ENCODE results near the gene NPY5R. TPM values are rescaled to one million over a fixed set of nuclear protein-coding genes. Genes with fewer than 3 reads are reported as not detected.

NPY5R gene
- total and polyA plus RNA-seq, 2 of the 4 experiments (the other 2 are of a cell fraction): not detected

DNA sequence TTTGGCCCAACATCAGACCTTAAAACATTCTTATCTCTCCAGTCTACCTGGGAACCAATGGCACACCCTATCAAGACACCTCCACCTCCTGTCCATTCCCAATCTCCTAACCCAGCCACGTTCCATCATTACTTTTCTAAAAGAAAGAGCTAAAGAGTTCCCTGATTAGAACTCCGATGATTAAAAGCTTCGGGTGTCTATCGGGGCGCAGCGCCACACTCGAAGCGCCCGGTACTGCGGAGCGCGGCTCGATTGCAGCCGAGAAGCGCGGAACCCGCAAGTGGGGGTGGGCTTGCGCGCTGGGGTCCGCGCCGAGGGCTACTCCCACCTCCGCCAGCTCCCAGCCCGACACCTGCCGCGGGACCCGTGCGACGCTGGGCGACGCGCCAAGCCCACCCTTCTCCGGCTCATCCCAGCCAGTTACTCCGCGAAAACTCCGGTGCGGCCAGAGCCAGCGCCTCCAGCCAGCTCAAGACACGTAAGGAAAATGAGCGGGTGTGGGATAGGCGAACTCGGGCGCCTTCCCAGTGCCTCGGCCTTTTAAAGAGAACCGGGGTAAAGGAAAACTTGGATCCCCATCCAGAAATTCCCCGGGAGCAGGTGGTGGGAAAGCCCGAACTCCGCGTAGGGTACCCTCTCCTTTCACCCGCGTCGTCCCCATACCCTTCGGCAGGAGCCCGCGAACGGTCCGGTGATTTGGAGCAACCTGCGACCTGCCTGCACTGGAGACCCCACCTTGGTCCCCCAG, 11.9 kb upstream of the NPY5R start:
- POLR2A ChIA-PET (ENCODE audit: unreplicated experiment): no interaction called here
- no TSS peak for BruUV-seq (replicated peaks)
- no peak for TF ChIP-seq MXI1 (IDR thresholded peaks at IDR 0.05; ENCODE audit: borderline replicate concordance, low read depth, low read length)
- TF ChIP-seq FOS (IDR thresholded peaks at IDR 0.05; ENCODE audit: low read depth, low read length): no peak
- TF ChIP-seq NFE2L2 (IDR thresholded peaks at IDR 0.05; ENCODE audit: low read depth, low read length): no peak
- TF ChIP-seq CHD1 (IDR thresholded peaks at IDR 0.05; ENCODE audit: low read depth, low read length): no peak
- TF ChIP-seq RCOR1 (IDR thresholded peaks at IDR 0.05; ENCODE audit: insufficient replicate concordance, low read length): no peak
- TF ChIP-seq, protein P1, sequence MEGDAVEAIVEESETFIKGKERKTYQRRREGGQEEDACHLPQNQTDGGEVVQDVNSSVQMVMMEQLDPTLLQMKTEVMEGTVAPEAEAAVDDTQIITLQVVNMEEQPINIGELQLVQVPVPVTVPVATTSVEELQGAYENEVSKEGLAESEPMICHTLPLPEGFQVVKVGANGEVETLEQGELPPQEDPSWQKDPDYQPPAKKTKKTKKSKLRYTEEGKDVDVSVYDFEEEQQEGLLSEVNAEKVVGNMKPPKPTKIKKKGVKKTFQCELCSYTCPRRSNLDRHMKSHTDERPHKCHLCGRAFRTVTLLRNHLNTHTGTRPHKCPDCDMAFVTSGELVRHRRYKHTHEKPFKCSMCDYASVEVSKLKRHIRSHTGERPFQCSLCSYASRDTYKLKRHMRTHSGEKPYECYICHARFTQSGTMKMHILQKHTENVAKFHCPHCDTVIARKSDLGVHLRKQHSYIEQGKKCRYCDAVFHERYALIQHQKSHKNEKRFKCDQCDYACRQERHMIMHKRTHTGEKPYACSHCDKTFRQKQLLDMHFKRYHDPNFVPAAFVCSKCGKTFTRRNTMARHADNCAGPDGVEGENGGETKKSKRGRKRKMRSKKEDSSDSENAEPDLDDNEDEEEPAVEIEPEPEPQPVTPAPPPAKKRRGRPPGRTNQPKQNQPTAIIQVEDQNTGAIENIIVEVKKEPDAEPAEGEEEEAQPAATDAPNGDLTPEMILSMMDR (conservative IDR thresholded peaks at IDR 0.05; ENCODE audit: low read depth, low read length): no peak
- TF ChIP-seq CEBPB (IDR thresholded peaks at IDR 0.05; ENCODE audit: low read depth, low read length): no peak
- TF ChIP-seq MAZ (IDR thresholded peaks at IDR 0.05; ENCODE audit: borderline replicate concordance, low read depth, low read length): no peak
- TF ChIP-seq, protein P2, sequence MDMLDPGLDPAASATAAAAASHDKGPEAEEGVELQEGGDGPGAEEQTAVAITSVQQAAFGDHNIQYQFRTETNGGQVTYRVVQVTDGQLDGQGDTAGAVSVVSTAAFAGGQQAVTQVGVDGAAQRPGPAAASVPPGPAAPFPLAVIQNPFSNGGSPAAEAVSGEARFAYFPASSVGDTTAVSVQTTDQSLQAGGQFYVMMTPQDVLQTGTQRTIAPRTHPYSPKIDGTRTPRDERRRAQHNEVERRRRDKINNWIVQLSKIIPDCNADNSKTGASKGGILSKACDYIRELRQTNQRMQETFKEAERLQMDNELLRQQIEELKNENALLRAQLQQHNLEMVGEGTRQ (IDR thresholded peaks at IDR 0.05; ENCODE audit: low read depth, low read length): no peak
- TF ChIP-seq BHLHE40 (IDR thresholded peaks at IDR 0.05; ENCODE audit: low read depth, low read length): no peak
- TF ChIP-seq, protein P3, sequence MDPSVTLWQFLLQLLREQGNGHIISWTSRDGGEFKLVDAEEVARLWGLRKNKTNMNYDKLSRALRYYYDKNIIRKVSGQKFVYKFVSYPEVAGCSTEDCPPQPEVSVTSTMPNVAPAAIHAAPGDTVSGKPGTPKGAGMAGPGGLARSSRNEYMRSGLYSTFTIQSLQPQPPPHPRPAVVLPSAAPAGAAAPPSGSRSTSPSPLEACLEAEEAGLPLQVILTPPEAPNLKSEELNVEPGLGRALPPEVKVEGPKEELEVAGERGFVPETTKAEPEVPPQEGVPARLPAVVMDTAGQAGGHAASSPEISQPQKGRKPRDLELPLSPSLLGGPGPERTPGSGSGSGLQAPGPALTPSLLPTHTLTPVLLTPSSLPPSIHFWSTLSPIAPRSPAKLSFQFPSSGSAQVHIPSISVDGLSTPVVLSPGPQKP (IDR thresholded peaks at IDR 0.05; ENCODE audit: borderline replicate concordance, low read depth, low read length): no peak
- no peak for TF ChIP-seq RFX5 (IDR thresholded peaks at IDR 0.05; ENCODE audit: low read depth, low read length)
- no peak for TF ChIP-seq RAD21 (IDR thresholded peaks at IDR 0.05; ENCODE audit: low read length)
- TF ChIP-seq POLR2A (IDR thresholded peaks at IDR 0.05; ENCODE audit: low read depth, low read length): no peak
- no peak for TF ChIP-seq SMC3 (IDR thresholded peaks at IDR 0.05; ENCODE audit: low read depth, low read length)

More for the DNA sequence above, 11.9 kb upstream of the NPY5R start:
- peak overlapping the region; percentile 61 for H2AK9ac ChIP-seq (replicated peaks; ENCODE audit: low read depth, low read length, poor library complexity)
- no peaks in the 10 kb centered on the region for H3K79me1 ChIP-seq (ENCODE audit: low read depth in 1 of 2, low read length in 2 of 2)
- no peak overlapping the region for H2BK120ac ChIP-seq (ENCODE audit: low read depth, low read length)
- H2AFZ ChIP-seq (replicated peaks; ENCODE audit: low read length, poor library complexity): peak overlapping the region; percentile 91
- in situ Hi-C loops (cut with MboI; ENCODE audit: low sequenced_read_pairs): loop anchor here (5.0 to 10.0 kb wide), 2 partner anchors 225 to 837 kb away; no protein-coding TSS in a partner anchor
- H3K4me1 ChIP-seq (ENCODE audit: control insufficient read depth, insufficient read depth, low read length): no peaks in the 10 kb centered on the region
- H3K36me3 ChIP-seq (ENCODE audit: control insufficient read depth, insufficient read depth, low read length): no peaks in the 10 kb centered on the region
- H3K27ac ChIP-seq (ENCODE audit: insufficient read depth, low read length): no peak overlapping the region
- DNase-seq: no peak
- no peaks in the 10 kb centered on the region for H4K20me1 ChIP-seq (ENCODE audit: insufficient read depth, low read length)
- no peaks in the 10 kb centered on the region for H3K9me3 ChIP-seq (ENCODE audit: control insufficient read depth, insufficient read depth, low read length)
- H3K27me3 ChIP-seq (ENCODE audit: control insufficient read depth, insufficient read depth, low read length): peaks cover 19% of the 10 kb centered on the region
- no peak overlapping the region for H4K91ac ChIP-seq (ENCODE audit: insufficient read depth, low read depth, low read length)
- H3K23ac ChIP-seq (ENCODE audit: low read depth, low read length): no peak overlapping the region
- no peak overlapping the region for H2BK20ac ChIP-seq (ENCODE audit: low read depth, low read length)
- H2BK15ac ChIP-seq (ENCODE audit: low read depth, low read length): no peak overlapping the region
- intact Hi-C loops (cut with micrococcal nuclease): loop anchor here (1.0 to 5.0 kb wide), 4 partner anchors 165 to 835 kb away; partner anchors contain the start of gene NAF1
- H3K18ac ChIP-seq (ENCODE audit: low read depth, low read length): no peak overlapping the region
- H3K9me1 ChIP-seq (ENCODE audit: insufficient read depth, low read length): no peaks in the 10 kb centered on the region
- no peak overlapping the region for H3K14ac ChIP-seq (replicated peaks; ENCODE audit: low read depth, low read length)
- peak overlapping the region; percentile 93 for H3K4me2 ChIP-seq (ENCODE audit: low read depth, low read length)
- 0% methylated on average over 9 of the region's 58 CpGs; no CpG with 5 or more reads in 1 of the 2 experiments for WGBS, 2 experiments (ENCODE audit: extremely low coverage in 2 of 2, insufficient read length in 1 of 2)
- no peak overlapping the region for H3K9ac ChIP-seq (ENCODE audit: low read depth, low read length)
- peak; percentile 56; the same call in 1 of the 2 replicates for ATAC-seq (ENCODE audit: low read depth)
- CTCF ChIA-PET: interaction anchor here (0.6 to 2.0 kb wide), 7 partner anchors 9 to 2000 kb away, joined by 3 to 5 read pairs (median 4); no protein-coding TSS in a partner anchor
- H3K4ac ChIP-seq (ENCODE audit: low read depth, low read length): no peak overlapping the region
- H3K4me3 ChIP-seq (ENCODE audit: insufficient read depth, low read depth, low read length): peak overlapping the region; percentile 46
- H2AK5ac ChIP-seq (ENCODE audit: low read depth, low read length): no peak overlapping the region
- dilution Hi-C loops (cut with HindIII; ENCODE audit: low sequenced_read_pairs, unreplicated experiment): no loop called here
- no peak overlapping the region for H4K8ac ChIP-seq (ENCODE audit: low read depth in 2 of 2, low read length in 2 of 2)
- no peak overlapping the region for H2BK5ac ChIP-seq (ENCODE audit: low read depth, low read length, poor library complexity, severe bottlenecking)
- no peak overlapping the region for H3K56ac ChIP-seq (ENCODE audit: extremely low read depth, insufficient read depth, low read length)
- H4K5ac ChIP-seq (ENCODE audit: low read depth, low read length): no peak overlapping the region

All from IMR-90 (cell line).